ENCODE data around the gene SCAMP4. TPM values are rescaled to one million over a fixed set of nuclear protein-coding genes. Genes with fewer than 3 reads are reported as not detected.
"Not testable (repeated sequence)": the region's sequence is repeated elsewhere in the genome, so short reads cannot be mapped to it uniquely, and the experiment has no call there.

SCAMP4 gene
- total and polyA plus RNA-seq, 5 donors from 2014 or later: 8.2 to 20.8 (median 11.4) TPM

DNA sequence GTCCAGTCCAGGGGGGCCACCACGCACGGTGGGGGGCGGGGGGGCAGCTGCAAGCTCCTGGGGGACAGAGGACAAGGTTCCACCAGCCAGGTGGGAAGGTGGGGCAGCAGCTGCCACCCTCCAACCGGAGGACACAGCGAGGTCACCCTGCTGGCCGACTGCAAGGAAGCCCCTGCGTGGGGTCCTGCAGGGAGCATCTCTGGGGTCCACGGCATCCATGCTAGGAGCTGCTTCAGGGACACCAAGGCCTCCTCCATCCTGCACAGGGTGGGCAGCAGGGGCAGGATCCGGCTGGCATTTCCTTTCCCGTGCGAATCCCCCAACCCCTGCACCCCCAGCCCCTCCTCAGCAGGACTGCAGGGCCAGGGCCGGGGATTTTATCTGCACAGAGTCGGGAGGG is 33.6 kb upstream of the SCAMP4 start:
- H3K4me3 Mint-ChIP-seq: no peak overlapping the region
- Histone ChIP-seq H3K27ac (ENCODE audit: insufficient read depth, low read length, poor library complexity, severe bottlenecking) (no peak overlapping the region), H3K4me1 (ENCODE audit: control insufficient read depth, insufficient read depth, low read length, poor library complexity, severe bottlenecking) (peaks cover 36% of the 10 kb centered on the region), H3K4me3 (ENCODE audit: low read depth, low read length) (no peak overlapping the region), H3K36me3 (ENCODE audit: control insufficient read depth, insufficient read depth, low read length) (no peaks in the 10 kb centered on the region), H3K9me3 (ENCODE audit: control insufficient read depth in 2 of 2, low read length in 2 of 2) (no peaks in the 10 kb centered on the region), H3K27me3 (ENCODE audit: control insufficient read depth, insufficient read depth, low read length) (no peaks in the 10 kb centered on the region)
- H3K27me3 Mint-ChIP-seq: peaks cover 5% of the 10 kb centered on the region
- H3K27ac Mint-ChIP-seq: no peak overlapping the region
- no peak for DNase-seq
- H3K4me1 Mint-ChIP-seq: peaks cover 5 to 56% (median 22%) of the 10 kb centered on the region in 4 donors
- ATAC-seq (ENCODE audit: low read depth in 2 of 2): no peak
- peaks cover 4% of the 10 kb centered on the region for H3K36me3 Mint-ChIP-seq
- H3K9me3 Mint-ChIP-seq: peaks cover 0 to 5% (median 0%) of the 10 kb centered on the region in 7 donors

- H3K4me1 ChIP-seq (ENCODE audit: control insufficient read depth, insufficient read depth, low read length, poor library complexity, severe bottlenecking): peaks cover 38% of the 10 kb centered on the region
- H3K4me1 Mint-ChIP-seq: peaks cover 5 to 51% (median 22%) of the 10 kb centered on the region in 4 donors
- H3K27ac ChIP-seq (ENCODE audit: insufficient read depth, low read length, poor library complexity, severe bottlenecking): no peak overlapping the region
Observed at GRCh38 chr19:1872807-1873523, 32.2 kb upstream of the SCAMP4 start.

DNA sequence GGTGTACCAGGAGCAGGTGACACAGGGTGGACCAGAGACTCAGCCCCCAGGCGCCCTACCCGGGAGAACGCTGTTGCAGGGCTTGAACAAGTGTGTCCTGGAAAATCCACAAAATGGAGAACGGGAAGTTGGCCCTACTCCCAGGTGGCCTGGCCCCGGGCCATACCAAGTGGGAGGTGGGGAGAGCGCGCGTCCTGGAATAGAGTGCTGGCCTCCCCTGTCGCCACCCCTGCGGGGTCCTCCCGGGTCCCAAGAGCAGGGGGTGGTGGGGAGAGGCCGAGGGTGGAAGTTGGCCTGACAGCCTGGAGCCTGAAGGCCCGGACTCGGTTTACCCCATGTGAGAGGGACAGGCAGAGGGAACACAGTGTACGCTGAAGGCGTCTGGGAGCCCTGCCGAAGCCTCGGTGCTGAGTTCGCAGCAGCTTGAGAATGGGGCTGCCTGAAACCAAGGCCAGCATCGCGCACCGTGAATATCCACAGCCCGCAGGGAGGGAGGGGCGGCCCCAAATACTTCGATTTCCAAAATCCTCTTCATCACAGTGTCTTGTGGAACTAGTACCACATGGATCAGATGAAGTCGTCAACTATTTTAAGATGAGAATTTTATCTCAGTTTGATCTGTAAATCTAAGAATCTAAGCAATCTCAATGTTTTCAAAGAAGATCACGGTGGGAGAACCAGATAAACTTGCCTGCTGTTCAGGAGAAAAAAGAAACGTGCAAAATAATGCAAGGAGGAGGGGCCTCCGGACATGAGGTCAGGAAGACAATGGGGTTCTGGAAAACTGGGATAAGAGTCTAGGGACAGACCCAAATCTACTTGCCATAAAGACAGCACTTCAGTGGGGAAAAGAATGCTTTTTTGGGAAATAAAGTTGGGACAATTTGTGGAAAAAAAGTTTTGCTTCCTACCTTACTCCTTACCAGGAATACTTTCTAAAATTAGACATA is 31.4 kb upstream of the SCAMP4 start:
- H3K27me3 Mint-ChIP-seq: peaks cover 5% of the 10 kb centered on the region
- no peaks in the 10 kb centered on the region for H3K9me3 ChIP-seq (ENCODE audit: control insufficient read depth in 2 of 2, low read length in 2 of 2)
- ATAC-seq (ENCODE audit: low read depth in 2 of 2): no peak
- DNase-seq: no peak
- H3K4me3 Mint-ChIP-seq: peak overlapping the region; percentile 90 to 98 (median 96)
- peak overlapping the region; percentile 91 for H3K4me3 ChIP-seq (ENCODE audit: low read depth, low read length)
- H3K27me3 ChIP-seq (ENCODE audit: control insufficient read depth, insufficient read depth, low read length): no peaks in the 10 kb centered on the region
- peaks cover 4% of the 10 kb centered on the region for H3K36me3 Mint-ChIP-seq
- peaks cover 38% of the 10 kb centered on the region for H3K4me1 ChIP-seq (ENCODE audit: control insufficient read depth, insufficient read depth, low read length, poor library complexity, severe bottlenecking)
- H3K4me1 Mint-ChIP-seq: peaks cover 5 to 49% (median 22%) of the 10 kb centered on the region in 4 donors
- no peaks in the 10 kb centered on the region for H3K36me3 ChIP-seq (ENCODE audit: control insufficient read depth, insufficient read depth, low read length)
- H3K27ac ChIP-seq (ENCODE audit: insufficient read depth, low read length, poor library complexity, severe bottlenecking): peak overlapping the region; percentile 93
- peak overlapping the region; percentile 18 to 99 (median 97) for H3K27ac Mint-ChIP-seq
- peaks cover 0 to 5% (median 0%) of the 10 kb centered on the region in 7 donors for H3K9me3 Mint-ChIP-seq

More at GRCh38 chr19:1872807-1873523, 32.2 kb upstream of the SCAMP4 start:
- no peak for DNase-seq
- H3K27me3 Mint-ChIP-seq: peaks cover 5% of the 10 kb centered on the region
- no peaks in the 10 kb centered on the region for H3K27me3 ChIP-seq (ENCODE audit: control insufficient read depth, insufficient read depth, low read length)
- H3K9me3 ChIP-seq (ENCODE audit: control insufficient read depth in 2 of 2, low read length in 2 of 2): no peaks in the 10 kb centered on the region
- peak overlapping the region in 2 of 3 donors; percentile 26 to 99 for H3K27ac Mint-ChIP-seq
- no peak for ATAC-seq (ENCODE audit: low read depth in 2 of 2)
- H3K36me3 ChIP-seq (ENCODE audit: control insufficient read depth, insufficient read depth, low read length): no peaks in the 10 kb centered on the region
- H3K4me3 Mint-ChIP-seq: peak overlapping the region in 2 of 4 donors; percentile 11 to 48
- peaks cover 4% of the 10 kb centered on the region for H3K36me3 Mint-ChIP-seq
- no peak overlapping the region for H3K4me3 ChIP-seq (ENCODE audit: low read depth, low read length)
- H3K9me3 Mint-ChIP-seq: peaks cover 0 to 5% (median 0%) of the 10 kb centered on the region in 7 donors

GRCh38 chr19:1874554-1875185 is 30.5 kb upstream of the SCAMP4 start:
- Histone ChIP-seq H3K9me3 (ENCODE audit: control insufficient read depth in 2 of 2, low read length in 2 of 2) (no peaks in the 10 kb centered on the region), H3K36me3 (ENCODE audit: control insufficient read depth, insufficient read depth, low read length) (no peaks in the 10 kb centered on the region), H3K4me3 (ENCODE audit: low read depth, low read length) (peak overlapping the region; percentile 91), H3K4me1 (ENCODE audit: control insufficient read depth, insufficient read depth, low read length, poor library complexity, severe bottlenecking) (peaks cover 38% of the 10 kb centered on the region), H3K27ac (ENCODE audit: insufficient read depth, low read length, poor library complexity, severe bottlenecking) (peak overlapping the region; percentile 93), H3K27me3 (ENCODE audit: control insufficient read depth, insufficient read depth, low read length) (no peaks in the 10 kb centered on the region)
- Mint-ChIP-seq H3K4me3 (peak overlapping the region; percentile 90 to 98 (median 96)), H3K27me3 (peaks cover 5% of the 10 kb centered on the region), H3K9me3 (peaks cover 0 to 5% (median 0%) of the 10 kb centered on the region in 7 donors), H3K27ac (peak overlapping the region; percentile 18 to 99 (median 97)), H3K36me3 (peaks cover 4% of the 10 kb centered on the region), H3K4me1 (peaks cover 5 to 49% (median 20%) of the 10 kb centered on the region in 4 donors)
- ATAC-seq (ENCODE audit: low read depth in 2 of 2) (peak; percentile 27 to 36), DNase-seq (peak in 2 of 3 donors; percentile 60 to 61)

DNA sequence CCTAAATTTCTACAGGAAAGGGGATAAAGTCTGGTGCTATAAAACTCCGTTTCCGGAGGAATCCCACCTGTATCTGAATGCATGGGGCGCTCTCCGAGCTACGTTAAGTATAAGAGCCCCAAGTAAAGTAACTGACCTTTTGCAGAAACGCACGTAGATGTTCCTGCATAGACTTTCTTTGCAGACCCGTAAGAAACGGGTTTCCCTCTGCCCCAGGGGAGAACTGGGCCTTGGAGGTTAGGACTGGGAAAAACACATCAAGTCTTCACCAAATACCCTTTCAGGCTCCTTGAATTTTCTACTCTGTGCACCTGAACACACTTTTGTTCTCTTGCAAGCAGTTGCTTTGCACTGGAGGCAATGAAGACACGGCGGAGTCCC is 29.9 kb upstream of the SCAMP4 start:
- H3K4me1 ChIP-seq (ENCODE audit: control insufficient read depth, insufficient read depth, low read length, poor library complexity, severe bottlenecking): peaks cover 41% of the 10 kb centered on the region
- H3K4me1 Mint-ChIP-seq: peaks cover 5 to 49% (median 19%) of the 10 kb centered on the region in 4 donors

GRCh38 chr19:1875646-1876495 is 29.3 kb upstream of the SCAMP4 start:
- Histone ChIP-seq H3K4me1 (ENCODE audit: control insufficient read depth, insufficient read depth, low read length, poor library complexity, severe bottlenecking) (peaks cover 47% of the 10 kb centered on the region), H3K27ac (ENCODE audit: insufficient read depth, low read length, poor library complexity, severe bottlenecking) (peak overlapping the region; percentile 93), H3K36me3 (ENCODE audit: control insufficient read depth, insufficient read depth, low read length) (peaks cover under 1% of the 10 kb centered on the region), H3K4me3 (ENCODE audit: low read depth, low read length) (peak overlapping the region; percentile 91), H3K27me3 (ENCODE audit: control insufficient read depth, insufficient read depth, low read length) (no peaks in the 10 kb centered on the region), H3K9me3 (ENCODE audit: control insufficient read depth in 2 of 2, low read length in 2 of 2) (no peaks in the 10 kb centered on the region)
- H3K9me3 Mint-ChIP-seq: peaks cover 0 to 5% (median 0%) of the 10 kb centered on the region in 7 donors
- H3K36me3 Mint-ChIP-seq: peaks cover 4% of the 10 kb centered on the region
- ATAC-seq (ENCODE audit: low read depth in 2 of 2): peak; percentile 93 to 95
- peak overlapping the region; percentile 90 to 98 (median 96) for H3K4me3 Mint-ChIP-seq
- H3K27ac Mint-ChIP-seq: peak overlapping the region; percentile 97 to 99 (median 97)
- peaks cover 5% of the 10 kb centered on the region for H3K27me3 Mint-ChIP-seq
- peak; percentile 82 to 94 (median 86) for DNase-seq
- peaks cover 5 to 51% (median 16%) of the 10 kb centered on the region in 4 donors for H3K4me1 Mint-ChIP-seq

More for the DNA sequence above, 29.9 kb upstream of the SCAMP4 start:
- peak overlapping the region; percentile 90 to 98 (median 96) for H3K4me3 Mint-ChIP-seq
- Histone ChIP-seq H3K27ac (ENCODE audit: insufficient read depth, low read length, poor library complexity, severe bottlenecking) (peak overlapping the region; percentile 93), H3K4me3 (ENCODE audit: low read depth, low read length) (peak overlapping the region; percentile 91)
- peak overlapping the region; percentile 97 to 99 (median 97) for H3K27ac Mint-ChIP-seq
- not testable (repeated sequence) for DNase-seq; H3K9me3 Mint-ChIP-seq; H3K36me3 ChIP-seq (ENCODE audit: control insufficient read depth, insufficient read depth, low read length); H3K36me3 Mint-ChIP-seq; H3K9me3 ChIP-seq (ENCODE audit: control insufficient read depth in 2 of 2, low read length in 2 of 2); H3K27me3 ChIP-seq (ENCODE audit: control insufficient read depth, insufficient read depth, low read length); H3K27me3 Mint-ChIP-seq
- peak in 1 of 2 donors; percentile 3 for ATAC-seq (ENCODE audit: low read depth in 2 of 2)
